ENCODE measurements around the gene NCOA1.

The NCOA1 gene

GRCh38 chr2:24650997-24651642 is 160.1 kb downstream of the NCOA1 start:
- no peak for DNase-seq (ENCODE audit: low read depth, low spot score)
- Histone ChIP-seq H3K9ac (ENCODE audit: insufficient read length, low read depth) (no peak overlapping the region), H3K4me3 (ENCODE audit: insufficient read length, low read depth) (no peak overlapping the region), H3K27me3 (ENCODE audit: insufficient read depth, insufficient read length) (no peaks in the 10 kb centered on the region), H3K36me3 (ENCODE audit: insufficient read depth, insufficient read length, low read length) (no peaks in the 10 kb centered on the region), H3K9me3 (ENCODE audit: insufficient read depth, low read length) (no peaks in the 10 kb centered on the region), H3K4me1 (ENCODE audit: insufficient read depth, insufficient read length) (no peaks in the 10 kb centered on the region)
- TF ChIP-seq ZNF274 (IDR thresholded peaks at IDR 0.05; ENCODE audit: low read depth, low read length): no peak
- no peak for TF ChIP-seq SUZ12 (IDR thresholded peaks at IDR 0.05; ENCODE audit: extremely low read depth, insufficient read depth, insufficient read length)
- TF ChIP-seq YY1 (IDR thresholded peaks at IDR 0.05; ENCODE audit: insufficient read depth, insufficient read length): no peak

GRCh38 chr2:24651643-24652003 is 160.6 kb downstream of the NCOA1 start:
- TF ChIP-seq ZNF274 (IDR thresholded peaks at IDR 0.05; ENCODE audit: low read depth, low read length) (no peak), YY1 (IDR thresholded peaks at IDR 0.05; ENCODE audit: insufficient read depth, insufficient read length) (no peak), SUZ12 (IDR thresholded peaks at IDR 0.05; ENCODE audit: extremely low read depth, insufficient read depth, insufficient read length) (no peak)
- no peaks in the 10 kb centered on the region for H3K4me1 ChIP-seq (ENCODE audit: insufficient read depth, insufficient read length)

GRCh38 chr2:24652265-24653182 is 161.5 kb downstream of the NCOA1 start:
- H3K9me3 ChIP-seq (ENCODE audit: insufficient read depth, low read length): no peaks in the 10 kb centered on the region
- H3K27me3 ChIP-seq (ENCODE audit: insufficient read depth, insufficient read length): no peaks in the 10 kb centered on the region
- no peak overlapping the region for H3K9ac ChIP-seq (ENCODE audit: insufficient read length, low read depth)
- TF ChIP-seq YY1 (IDR thresholded peaks at IDR 0.05; ENCODE audit: insufficient read depth, insufficient read length): no peak
- TF ChIP-seq ZNF274 (IDR thresholded peaks at IDR 0.05; ENCODE audit: low read depth, low read length): no peak
- TF ChIP-seq SUZ12 (IDR thresholded peaks at IDR 0.05; ENCODE audit: extremely low read depth, insufficient read depth, insufficient read length): no peak
- no peak overlapping the region for H3K4me3 ChIP-seq (ENCODE audit: insufficient read length, low read depth)
- H3K4me1 ChIP-seq (ENCODE audit: insufficient read depth, insufficient read length): no peaks in the 10 kb centered on the region
- no peaks in the 10 kb centered on the region for H3K36me3 ChIP-seq (ENCODE audit: insufficient read depth, insufficient read length, low read length)
- no peak for DNase-seq (ENCODE audit: low read depth, low spot score)

More at GRCh38 chr2:24651643-24652003, 160.6 kb downstream of the NCOA1 start:
- DNase-seq (ENCODE audit: low read depth, low spot score): no peak
- Histone ChIP-seq H3K9ac (ENCODE audit: insufficient read length, low read depth) (no peak overlapping the region), H3K36me3 (ENCODE audit: insufficient read depth, insufficient read length, low read length) (no peaks in the 10 kb centered on the region), H3K4me3 (ENCODE audit: insufficient read length, low read depth) (no peak overlapping the region), H3K27me3 (ENCODE audit: insufficient read depth, insufficient read length) (no peaks in the 10 kb centered on the region), H3K9me3 (ENCODE audit: insufficient read depth, low read length) (no peaks in the 10 kb centered on the region)

- H3K9me3 ChIP-seq (ENCODE audit: insufficient read depth, low read length): no peaks in the 10 kb centered on the region
- H3K4me1 ChIP-seq (ENCODE audit: insufficient read depth, insufficient read length): no peaks in the 10 kb centered on the region
- no peaks in the 10 kb centered on the region for H3K27me3 ChIP-seq (ENCODE audit: insufficient read depth, insufficient read length)
- TF ChIP-seq YY1 (IDR thresholded peaks at IDR 0.05; ENCODE audit: insufficient read depth, insufficient read length) (no peak), ZNF274 (IDR thresholded peaks at IDR 0.05; ENCODE audit: low read depth, low read length) (no peak), SUZ12 (IDR thresholded peaks at IDR 0.05; ENCODE audit: extremely low read depth, insufficient read depth, insufficient read length) (no peak)
- no peak overlapping the region for H3K4me3 ChIP-seq (ENCODE audit: insufficient read length, low read depth)
- no peak for DNase-seq (ENCODE audit: low read depth, low spot score)
- no peaks in the 10 kb centered on the region for H3K36me3 ChIP-seq (ENCODE audit: insufficient read depth, insufficient read length, low read length)
- no peak overlapping the region for H3K9ac ChIP-seq (ENCODE audit: insufficient read length, low read depth)
Observed at GRCh38 chr2:24657818-24658217, 166.8 kb downstream of the NCOA1 start.

- Histone ChIP-seq H3K27me3 (ENCODE audit: insufficient read depth, insufficient read length) (no peaks in the 10 kb centered on the region), H3K4me1 (ENCODE audit: insufficient read depth, insufficient read length) (no peaks in the 10 kb centered on the region), H3K36me3 (ENCODE audit: insufficient read depth, insufficient read length, low read length) (no peaks in the 10 kb centered on the region), H3K9ac (ENCODE audit: insufficient read length, low read depth) (no peak overlapping the region), H3K9me3 (ENCODE audit: insufficient read depth, low read length) (no peaks in the 10 kb centered on the region), H3K4me3 (ENCODE audit: insufficient read length, low read depth) (no peak overlapping the region)
- no peak for TF ChIP-seq YY1 (IDR thresholded peaks at IDR 0.05; ENCODE audit: insufficient read depth, insufficient read length)
- no peak for TF ChIP-seq ZNF274 (IDR thresholded peaks at IDR 0.05; ENCODE audit: low read depth, low read length)
- TF ChIP-seq SUZ12 (IDR thresholded peaks at IDR 0.05; ENCODE audit: extremely low read depth, insufficient read depth, insufficient read length): no peak
- no peak for DNase-seq (ENCODE audit: low read depth, low spot score)
Observed at GRCh38 chr2:24658531-24659202, 167.6 kb downstream of the NCOA1 start.

GRCh38 chr2:24659862-24660261 is 168.8 kb downstream of the NCOA1 start:
- H3K4me3 ChIP-seq (ENCODE audit: insufficient read length, low read depth): no peak overlapping the region
- H3K9me3 ChIP-seq (ENCODE audit: insufficient read depth, low read length): no peaks in the 10 kb centered on the region
- no peak for TF ChIP-seq YY1 (IDR thresholded peaks at IDR 0.05; ENCODE audit: insufficient read depth, insufficient read length)
- no peak for TF ChIP-seq ZNF274 (IDR thresholded peaks at IDR 0.05; ENCODE audit: low read depth, low read length)
- TF ChIP-seq SUZ12 (IDR thresholded peaks at IDR 0.05; ENCODE audit: extremely low read depth, insufficient read depth, insufficient read length): no peak
- no peaks in the 10 kb centered on the region for H3K27me3 ChIP-seq (ENCODE audit: insufficient read depth, insufficient read length)
- H3K4me1 ChIP-seq (ENCODE audit: insufficient read depth, insufficient read length): no peaks in the 10 kb centered on the region
- H3K9ac ChIP-seq (ENCODE audit: insufficient read length, low read depth): no peak overlapping the region
- no peaks in the 10 kb centered on the region for H3K36me3 ChIP-seq (ENCODE audit: insufficient read depth, insufficient read length, low read length)
- no peak for DNase-seq (ENCODE audit: low read depth, low spot score)

GRCh38 chr2:24667542-24667941 is 176.5 kb downstream of the NCOA1 start:
- no peaks in the 10 kb centered on the region for H3K9me3 ChIP-seq (ENCODE audit: insufficient read depth, low read length)
- H3K36me3 ChIP-seq (ENCODE audit: insufficient read depth, insufficient read length, low read length): no peaks in the 10 kb centered on the region
- DNase-seq (ENCODE audit: low read depth, low spot score): no peak
- no peaks in the 10 kb centered on the region for H3K4me1 ChIP-seq (ENCODE audit: insufficient read depth, insufficient read length)
- TF ChIP-seq ZNF274 (IDR thresholded peaks at IDR 0.05; ENCODE audit: low read depth, low read length) (no peak), SUZ12 (IDR thresholded peaks at IDR 0.05; ENCODE audit: extremely low read depth, insufficient read depth, insufficient read length) (no peak), YY1 (IDR thresholded peaks at IDR 0.05; ENCODE audit: insufficient read depth, insufficient read length) (no peak)
- H3K4me3 ChIP-seq (ENCODE audit: insufficient read length, low read depth): no peak overlapping the region
- H3K27me3 ChIP-seq (ENCODE audit: insufficient read depth, insufficient read length): no peaks in the 10 kb centered on the region
- no peak overlapping the region for H3K9ac ChIP-seq (ENCODE audit: insufficient read length, low read depth)

Data from NT2/D1 (cell line).